ENCODE measurements around the gene ADAMTS10. TPM values are rescaled to one million over a fixed set of nuclear protein-coding genes. Genes with fewer than 3 reads are reported as not detected.

ADAMTS10 gene
- total and polyA plus RNA-seq, 2 of the 13 experiments (the other 11 are each of a cell fraction or from before 2014, with no cell fraction given), result 0.49 to 1.7 TPM

- no peak for FAIRE-seq
- BruUV-seq (replicated peaks), result no TSS peak
Observed at GRCh38 chr19:8545743-8546142, 64.8 kb downstream of the ADAMTS10 start.

More at GRCh38 chr19:8545743-8546142, 64.8 kb downstream of the ADAMTS10 start:
- Histone ChIP-seq H4K20me1 (ENCODE audit: insufficient read depth, low read length) (no peaks in the 10 kb centered on the region), H3K9me3 (ENCODE audit: low read length) (no peaks in the 10 kb centered on the region), H3K79me2 (ENCODE audit: insufficient read depth, low read length) (no peaks in the 10 kb centered on the region), H3K36me3 (replicated peaks in 1 of 2; ENCODE audit: control insufficient read depth in 1 of 2, insufficient read depth in 2 of 2, low read length in 2 of 2) (no peaks in the 10 kb centered on the region), H3K27ac (ENCODE audit: extremely low read length, insufficient read depth, low read length) (no peak overlapping the region), H3K27me3 (ENCODE audit: control insufficient read depth in 1 of 2, insufficient read depth in 2 of 2, low read length in 2 of 2) (no peaks in the 10 kb centered on the region; a peak in 1 of 5 replicates), H3K4me2 (ENCODE audit: low read depth, low read length) (no peak overlapping the region), H3K4me3 (replicated peaks in 1 of 3; ENCODE audit: insufficient read depth in 1 of 3, low read depth in 2 of 3, low read length in 3 of 3) (no peak overlapping the region), H3K4me1 (ENCODE audit: insufficient read depth, low read length) (no peaks in the 10 kb centered on the region), H3K9ac (ENCODE audit: insufficient read depth, low read depth, low read length) (no peak overlapping the region), H2AFZ (ENCODE audit: low read length) (no peak overlapping the region)
- CTCF ChIA-PET (ENCODE audit: low intra/inter-chr PET ratio, low total read pairs), result no interaction called here
- WGBS (ENCODE audit: low lambda C conversion rate), result 81% methylated on average over 8 of the region's 8 CpGs
- ATAC-seq (no peak), DNase-seq (ENCODE audit: low spot score) (no peak)
- in situ Hi-C loops (cut with HindIII; ENCODE audit: extremely low pct_ligation_motif_present, low pct_unique_long_range_greater_than_20kb) (no loop called here), intact Hi-C loops (cut with micrococcal nuclease; ENCODE audit: unreplicated experiment) (no loop called here)
- TF ChIP-seq POLR2A (IDR thresholded peaks at IDR 0.05; ENCODE audit: insufficient read depth in 1 of 2, low read depth in 2 of 2, low read length in 2 of 2), result no peak
- no peak for TF ChIP-seq E2F2 (CRISPR knock-in tag; IDR thresholded peaks at IDR 0.05; ENCODE audit: borderline replicate concordance)
- TF ChIP-seq TOE1 (CRISPR knock-in tag; IDR thresholded peaks at IDR 0.05), result no peak
- TF ChIP-seq ZNF510 (CRISPR knock-in tag; IDR thresholded peaks at IDR 0.05; ENCODE audit: low read depth), result no peak
- no peak for TF ChIP-seq KLF12 (CRISPR knock-in tag; IDR thresholded peaks at IDR 0.05; ENCODE audit: borderline replicate concordance)
- no peak for TF ChIP-seq ZNF83 (CRISPR knock-in tag; IDR thresholded peaks at IDR 0.05; ENCODE audit: borderline replicate concordance)
- TF ChIP-seq FOXM1 (CRISPR knock-in tag; IDR thresholded peaks at IDR 0.05), result no peak
- TF ChIP-seq SUZ12 (IDR thresholded peaks at IDR 0.05; ENCODE audit: low read depth, low read length), result no peak
- no peak for TF ChIP-seq BRF2 (CRISPR knock-in tag; IDR thresholded peaks at IDR 0.05)
- no peak for TF ChIP-seq ZSCAN30 (CRISPR knock-in tag; IDR thresholded peaks at IDR 0.05)
- TF ChIP-seq PLRG1 (conservative IDR thresholded peaks at IDR 0.05), result no peak
- no peak for TF ChIP-seq ZNF563 (CRISPR knock-in tag; IDR thresholded peaks at IDR 0.05)
- POLR2A ChIA-PET, result no interaction called here

Data from HepG2 (cell line).